ENCODE results near the gene ATXN1L.
"Not testable (repeated sequence)": the region's sequence is repeated elsewhere in the genome, so short reads cannot be mapped to it uniquely, and the experiment has no call there.

The ATXN1L gene

DNA sequence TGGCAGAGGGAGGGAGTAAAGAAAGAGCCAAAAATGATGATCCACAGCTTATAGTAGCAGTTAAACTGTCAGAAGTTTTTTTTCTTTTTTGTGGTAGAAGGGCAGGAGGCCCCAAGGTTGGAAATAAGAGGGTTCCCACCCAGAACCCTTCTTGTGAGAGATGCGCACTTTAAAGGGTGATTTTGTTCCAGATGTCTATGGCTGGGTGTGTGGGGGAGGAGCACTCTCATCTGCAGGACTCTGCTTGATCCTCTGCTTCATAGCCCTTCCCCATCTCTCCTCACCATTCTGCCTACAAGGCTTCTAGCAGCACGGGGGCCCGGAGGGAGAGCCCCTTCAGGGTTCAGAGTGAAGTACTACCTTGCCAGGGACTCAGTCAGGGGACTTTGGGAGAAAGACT is 6.4 kb downstream of the ATXN1L start:
- in situ Hi-C loops (cut with HindIII; ENCODE audit: low sequenced_read_pairs), result no loop called here

DNA sequence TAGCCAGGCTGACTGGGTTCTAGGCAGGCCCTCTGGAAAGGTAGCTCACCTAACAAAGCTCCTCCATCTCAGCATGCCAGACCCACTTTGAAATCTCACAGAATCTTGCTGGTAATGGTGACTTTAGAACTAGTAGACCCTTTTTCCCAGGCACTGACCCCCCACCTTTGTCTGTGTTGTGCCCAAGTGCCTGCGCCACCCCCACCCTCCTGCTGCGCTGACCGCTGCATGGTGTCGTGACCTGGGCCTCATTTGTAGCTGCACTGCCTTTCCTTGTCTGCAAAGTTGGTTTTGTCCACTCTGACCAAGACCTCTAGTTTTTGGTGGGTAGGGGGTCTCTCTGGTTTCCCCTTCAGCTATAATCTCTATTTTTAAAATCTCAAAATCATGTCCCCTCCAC is 6.8 kb downstream of the ATXN1L start:
- in situ Hi-C loops (cut with HindIII; ENCODE audit: low sequenced_read_pairs), result no loop called here

DNA sequence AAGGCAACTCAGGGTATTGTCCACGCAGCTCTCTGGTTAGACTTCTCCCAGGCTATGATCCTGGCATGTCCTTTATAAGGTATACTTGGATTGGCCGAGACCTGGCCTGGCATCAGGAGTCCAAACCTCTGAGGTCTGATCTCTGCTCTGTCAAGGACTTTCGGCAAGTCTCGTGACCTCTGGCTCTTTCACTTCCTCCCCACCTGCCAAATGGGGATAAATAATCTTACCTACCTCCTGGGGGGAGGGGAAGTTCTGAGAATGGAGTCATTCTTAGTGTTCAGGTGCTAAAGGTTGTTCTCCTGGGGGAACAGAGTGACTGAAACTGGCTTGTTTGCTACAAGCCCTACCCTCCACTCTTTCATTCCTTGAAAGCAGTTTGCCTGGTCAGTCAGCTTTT is 7.6 kb downstream of the ATXN1L start:
- in situ Hi-C loops (cut with HindIII; ENCODE audit: low sequenced_read_pairs), result no loop called here

- in situ Hi-C loops (cut with HindIII; ENCODE audit: low sequenced_read_pairs), result no loop called here
Measured at GRCh38 chr16:71854369-71854948, 8.7 kb downstream of the ATXN1L start.

DNA sequence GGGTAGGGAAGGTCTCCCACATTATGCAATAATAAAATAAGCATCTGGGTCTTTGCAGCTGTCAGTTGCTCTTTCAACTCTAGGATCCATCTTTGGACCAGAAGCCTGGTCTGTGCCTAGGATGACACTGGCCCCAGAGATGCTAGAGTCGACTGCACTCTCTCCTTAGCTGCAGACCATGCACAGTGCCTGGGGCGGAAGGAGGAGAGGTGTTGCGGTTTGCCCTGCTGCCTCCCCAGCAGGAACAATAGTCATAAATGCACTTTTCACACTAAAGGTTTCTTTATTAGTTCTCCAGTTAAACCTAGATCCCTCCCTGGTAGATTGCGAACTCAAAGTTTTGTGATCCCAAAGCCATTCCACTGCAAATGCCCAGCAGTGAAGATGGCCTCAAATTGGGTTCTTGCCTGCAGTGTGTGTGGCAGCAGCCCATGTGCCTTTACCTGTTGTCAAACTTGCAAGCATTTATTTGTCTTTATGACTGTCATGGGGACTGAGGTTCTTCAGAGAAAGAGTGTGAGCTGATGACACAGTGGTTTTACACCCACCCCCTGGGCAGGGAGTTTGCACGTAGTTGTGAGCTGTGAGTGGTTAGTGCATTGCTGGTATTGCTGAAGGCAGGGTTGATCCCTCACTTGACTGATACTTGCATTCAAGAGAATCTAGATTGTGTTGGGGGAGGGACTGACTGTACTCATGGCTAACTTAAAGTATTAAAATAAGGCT is 10.3 kb downstream of the ATXN1L start:
- in situ Hi-C loops (cut with HindIII; ENCODE audit: low sequenced_read_pairs), result no loop called here

DNA sequence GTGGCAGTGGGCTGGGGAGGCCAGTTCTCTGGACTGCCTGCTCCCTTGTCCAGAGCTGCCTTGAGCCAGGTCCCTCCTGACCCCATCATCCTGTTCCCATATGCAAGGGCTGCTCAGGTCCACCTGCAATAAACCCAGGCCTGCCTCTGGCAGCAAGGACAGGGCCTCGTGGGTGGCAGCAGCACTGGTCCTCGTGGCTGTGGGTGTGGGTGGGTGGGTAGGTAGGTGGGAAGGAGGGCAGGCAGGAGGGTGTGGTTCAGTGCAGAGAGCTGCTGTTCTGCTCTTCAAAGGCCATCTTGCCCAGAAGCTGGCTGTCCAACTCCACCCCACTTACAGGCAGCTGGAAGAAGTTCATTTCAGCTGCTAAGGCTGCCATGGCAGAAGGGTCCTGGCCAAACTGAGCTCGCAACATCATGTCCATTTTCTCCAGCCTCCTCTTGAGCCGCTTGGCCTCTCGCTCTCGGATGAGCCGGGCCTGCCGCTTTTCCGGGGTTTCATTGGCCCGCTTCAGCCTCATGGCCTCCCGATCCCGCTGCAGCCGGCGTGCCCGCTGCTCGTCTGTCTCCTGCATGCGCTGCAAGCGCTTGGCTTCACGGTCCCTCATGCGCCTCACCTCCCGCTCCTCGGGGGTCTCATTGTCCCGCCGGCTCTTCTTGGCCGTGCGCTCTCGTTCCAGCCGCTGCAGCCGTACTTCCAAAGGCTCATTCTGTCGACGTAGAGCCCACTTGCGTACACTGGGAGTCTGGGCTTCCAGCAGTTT is 14.2 kb downstream of the ATXN1L start:
- in situ Hi-C loops (cut with HindIII; ENCODE audit: low sequenced_read_pairs), result no loop called here

GRCh38 chr16:71863995-71864394 is 18.2 kb downstream of the ATXN1L start:
- in situ Hi-C loops (cut with HindIII; ENCODE audit: low sequenced_read_pairs), result no loop called here

DNA sequence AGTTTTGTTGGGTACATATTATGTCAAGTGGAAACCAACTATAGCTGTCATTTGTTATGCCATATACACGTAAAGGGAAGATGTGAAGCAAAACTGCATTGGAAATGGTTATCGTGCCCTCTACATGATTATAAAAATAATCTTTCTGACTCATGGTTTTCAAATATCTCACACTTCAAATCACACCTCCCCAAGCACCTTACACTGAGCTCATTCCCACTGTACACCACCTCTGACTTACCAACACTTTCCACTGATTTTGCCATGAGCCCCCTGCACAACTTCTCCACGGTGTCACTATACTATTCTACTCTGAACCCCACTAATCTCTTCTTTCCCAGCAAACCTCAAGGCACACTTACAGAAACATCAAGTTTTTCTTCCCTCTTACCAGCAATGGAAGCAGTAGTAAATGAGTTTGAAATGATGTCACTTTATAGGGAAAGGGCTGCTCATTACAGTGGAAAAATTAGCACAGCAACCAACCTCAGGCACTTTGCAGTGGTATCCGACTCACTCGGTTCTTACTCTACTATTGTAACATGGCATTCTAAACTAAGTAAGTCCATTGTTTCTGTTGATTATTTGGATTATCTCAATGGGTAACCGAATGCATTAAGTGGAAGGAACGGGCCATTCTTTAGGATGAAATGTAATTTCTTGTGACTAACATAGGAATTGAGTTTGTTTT is 19.5 kb downstream of the ATXN1L start:
- in situ Hi-C loops (cut with HindIII; ENCODE audit: low sequenced_read_pairs), result no loop called here

DNA sequence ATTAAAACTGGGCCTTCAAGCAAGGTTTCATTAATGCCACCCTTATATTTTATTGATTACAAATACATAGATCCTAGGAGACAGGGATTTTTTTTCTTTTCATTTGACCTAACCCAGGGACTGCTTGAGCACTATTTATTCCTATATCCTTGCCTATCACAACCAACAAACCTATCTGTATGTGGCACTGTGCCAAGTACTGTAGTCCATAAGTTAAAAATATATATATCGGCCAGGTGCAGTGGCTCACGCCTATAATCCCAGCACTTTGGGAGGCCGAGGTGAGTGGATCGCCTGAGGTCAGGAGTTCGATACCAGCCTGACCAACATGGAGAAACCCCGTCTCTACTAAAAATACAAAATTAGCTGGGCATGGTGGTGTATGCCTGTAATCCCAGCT is 21.4 kb downstream of the ATXN1L start:
- in situ Hi-C loops (cut with HindIII; ENCODE audit: low sequenced_read_pairs), result not testable (repeated sequence)

GRCh38 chr16:71867939-71868338 is 22.2 kb downstream of the ATXN1L start:
- in situ Hi-C loops (cut with HindIII; ENCODE audit: low sequenced_read_pairs), result no loop called here

DNA sequence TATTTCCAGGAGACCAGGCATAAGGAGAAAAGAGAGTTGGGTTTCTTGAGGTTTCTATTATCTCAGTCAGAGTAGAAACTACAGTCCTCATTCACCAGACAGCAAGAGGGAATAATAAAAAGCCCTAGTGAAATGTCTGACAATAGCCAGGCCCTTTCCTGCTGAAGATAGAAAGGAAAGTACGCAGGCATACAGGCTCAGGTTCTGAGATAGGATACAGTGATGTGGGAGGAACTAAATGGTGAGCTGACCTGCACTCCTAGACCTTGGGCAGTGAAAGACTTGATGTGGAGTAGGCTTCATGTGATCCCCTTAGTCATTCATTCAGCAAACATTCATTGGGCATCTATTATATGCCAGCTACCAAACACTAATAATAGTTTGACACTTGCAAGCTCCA is 23.3 kb downstream of the ATXN1L start:
- in situ Hi-C loops (cut with HindIII; ENCODE audit: low sequenced_read_pairs), result no loop called here

- in situ Hi-C loops (cut with HindIII; ENCODE audit: low sequenced_read_pairs), result loop anchor here (5.0 kb wide), 2 partner anchors 44 to 51 kb away; no protein-coding TSS in a partner anchor
Measured at GRCh38 chr16:71870818-71871217, 25.0 kb downstream of the ATXN1L start.

DNA sequence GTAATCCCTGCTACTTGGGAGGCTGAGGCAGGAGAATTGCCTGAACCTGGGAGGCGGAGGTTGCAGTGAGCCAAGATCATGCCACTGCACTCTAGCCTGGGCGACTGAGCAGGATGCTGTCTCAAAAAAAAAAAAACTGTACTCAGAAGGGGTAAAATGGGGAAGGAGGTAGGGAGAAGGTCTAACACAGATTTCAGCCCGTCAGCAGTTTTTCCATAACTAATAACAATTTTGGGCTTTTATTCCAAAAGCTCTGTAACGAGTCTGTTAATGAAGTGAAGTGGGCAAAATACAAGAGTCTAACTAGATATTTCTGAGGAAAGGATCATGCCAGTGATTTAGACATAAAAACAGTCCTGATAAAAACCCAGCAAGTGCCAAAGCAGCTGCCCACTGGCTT is 27.4 kb downstream of the ATXN1L start:
- in situ Hi-C loops (cut with HindIII; ENCODE audit: low sequenced_read_pairs), result loop anchor here (5.0 kb wide), 2 partner anchors 46 to 49 kb away; no protein-coding TSS in a partner anchor

GRCh38 chr16:71878911-71879310 is 33.1 kb downstream of the ATXN1L start:
- in situ Hi-C loops (cut with HindIII; ENCODE audit: low sequenced_read_pairs), result no loop called here

DNA sequence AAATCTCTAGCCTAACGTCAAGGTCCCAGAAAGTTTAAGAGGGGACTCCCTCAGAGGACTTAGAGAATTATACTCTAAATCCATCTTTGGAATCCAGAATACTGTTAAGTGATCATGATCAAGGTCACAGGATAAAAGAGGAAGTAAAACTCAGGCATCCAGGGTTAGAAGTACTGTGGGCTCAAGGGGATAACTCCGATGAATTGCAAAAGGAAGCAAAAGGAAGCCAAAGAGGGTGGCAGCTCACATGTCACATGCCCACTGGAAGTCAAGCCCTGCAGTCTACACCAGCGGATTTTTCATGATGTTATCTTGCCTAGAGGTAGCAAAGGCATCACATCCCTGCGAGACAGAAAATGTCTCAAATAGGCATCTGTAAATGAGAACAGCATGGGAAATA is 34.4 kb downstream of the ATXN1L start:
- in situ Hi-C loops (cut with HindIII; ENCODE audit: low sequenced_read_pairs), result no loop called here

DNA sequence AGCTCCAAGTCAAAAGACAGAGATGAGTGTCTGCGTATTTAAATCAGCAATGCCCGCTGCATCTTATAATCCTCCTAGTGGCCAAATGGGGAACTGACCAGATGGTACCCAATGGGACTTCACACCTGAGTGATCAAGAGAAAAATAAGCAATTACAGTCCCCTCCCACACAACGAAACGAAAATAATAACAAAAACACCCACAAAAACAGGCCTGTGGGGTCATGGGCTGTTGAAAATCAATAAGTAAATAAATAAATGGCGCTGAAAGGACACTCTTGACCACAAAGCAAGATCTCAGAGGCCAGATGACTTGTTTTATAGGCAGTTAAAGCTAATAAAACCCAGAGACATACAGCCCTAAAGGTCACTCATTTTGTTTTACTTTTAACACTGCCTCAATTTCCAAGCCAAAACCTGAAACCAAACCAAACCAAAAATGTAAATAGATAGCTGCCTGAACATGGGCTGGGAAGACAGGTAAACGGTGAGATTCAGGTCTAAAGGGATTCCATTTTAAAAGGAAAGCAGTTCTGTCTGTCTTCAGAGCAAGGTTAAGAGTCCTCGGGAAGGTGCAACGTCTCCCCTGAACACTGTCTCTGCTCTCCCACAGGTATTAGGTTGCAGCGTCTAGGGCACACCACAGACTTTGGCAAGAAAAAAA is 36.9 kb downstream of the ATXN1L start:
- in situ Hi-C loops (cut with HindIII; ENCODE audit: low sequenced_read_pairs), result no loop called here

DNA sequence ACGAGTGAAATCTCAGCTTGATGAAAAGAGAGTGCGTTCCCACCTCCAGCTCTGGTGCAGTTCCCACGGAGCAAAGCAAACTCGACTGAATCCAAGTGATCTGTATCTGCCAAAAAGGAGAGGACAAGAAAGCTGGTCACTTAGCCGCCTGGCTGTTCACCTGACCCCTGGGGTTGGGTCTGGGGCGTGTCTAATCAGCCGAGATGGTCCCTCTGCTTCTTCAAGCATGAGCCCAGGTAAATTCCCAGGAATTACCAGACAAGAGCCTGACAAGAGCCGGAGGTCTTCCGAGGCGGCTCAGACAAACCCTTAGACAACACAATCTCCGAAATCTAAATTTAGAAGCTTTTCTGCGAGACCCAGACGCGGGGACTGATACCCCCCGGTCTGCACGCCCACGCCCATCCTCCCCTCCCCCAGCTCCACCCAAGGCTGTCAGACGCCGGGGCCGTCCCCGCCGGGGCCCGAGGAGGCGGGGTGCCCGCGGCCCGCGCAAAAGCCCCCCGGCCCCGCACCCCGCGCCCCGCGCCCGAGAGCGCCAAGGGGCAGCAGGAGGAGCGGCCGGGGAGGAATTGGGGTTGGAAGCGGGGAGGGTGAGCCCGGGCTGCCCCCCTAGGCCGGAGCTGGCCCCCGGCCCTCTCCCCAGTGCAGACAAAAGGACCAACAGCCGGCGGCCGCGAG is 37.5 kb downstream of the ATXN1L start:
- in situ Hi-C loops (cut with HindIII; ENCODE audit: low sequenced_read_pairs), result no loop called here

- in situ Hi-C loops (cut with HindIII; ENCODE audit: low sequenced_read_pairs), result no loop called here
Measured at GRCh38 chr16:71883849-71884638, 38.3 kb downstream of the ATXN1L start, which contains the start of gene ZNF821. Gene ZNF821 (minus strand): TSS chr16:71884182. CDS start chr16:71879946, 4,236 bp downstream.

GRCh38 chr16:71885261-71885650 is 39.5 kb downstream of the ATXN1L start:
- in situ Hi-C loops (cut with HindIII; ENCODE audit: low sequenced_read_pairs), result no loop called here
